ENCODE results near the gene CFD.
"Not testable (repeated sequence)": the region's sequence is repeated elsewhere in the genome, so short reads cannot be mapped to it uniquely, and the experiment has no call there.

- not testable (repeated sequence) for TF ChIP-seq POLR2A, CTCF (IDR thresholded peaks at IDR 0.05)
Observed at GRCh38 chr19:891421-892200, 32.1 kb downstream of the CFD start.
